Pulmonary artery endothelial cell (primary cell): Measurements from ENCODE around the gene MMS22L. TPM values are rescaled to one million over a fixed set of nuclear protein-coding genes. Genes with fewer than 3 reads are reported as not detected.

ENCODE experiments used
- DNase-seq: peaks from one replicate; pipeline ENCODE4 v3.0.0-alpha.2; 2011; ENCODE audit warnings: low read depth, low spot score
- total RNA-seq: library from RNA; depleted of rRNA; stranded (reverse); fragments of >200 nt; gene quantifications from 2 replicates; pipeline ENCODE4 v1.2.3, GENCODE V29; 2014

MMS22L gene
- total RNA-seq = 15.7 and 26.8 TPM in 2 replicates

GRCh38 chr6:97282726-97283617 is at the start of gene MMS22L:
Gene MMS22L (minus strand): TSS chr6:97283216. CDS start chr6:97282477, 739 bp downstream.
- peak; percentile 73 for DNase-seq

DNA sequence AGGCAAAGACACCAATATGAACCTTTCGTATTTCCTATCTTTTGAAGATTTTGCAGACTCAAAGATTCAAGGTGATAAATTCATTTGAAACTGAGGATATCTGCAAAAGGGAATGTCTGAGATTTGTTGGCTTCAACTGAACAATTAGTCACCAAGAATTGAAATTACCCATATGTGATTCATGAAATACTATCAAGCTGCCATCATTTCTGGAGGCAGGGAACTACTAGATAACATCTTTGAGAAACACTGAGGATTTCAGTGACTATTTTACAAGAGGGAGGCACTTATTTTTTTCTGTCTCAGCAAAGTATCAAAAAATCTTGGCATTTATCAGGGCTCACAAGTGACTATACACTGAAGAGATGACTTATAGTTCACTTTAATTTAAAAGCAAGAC is 39.8 kb upstream of the MMS22L start:
- DNase-seq = no peak

GRCh38 chr6:97322226-97322625 is 39.2 kb upstream of the MMS22L start:
- no peak for DNase-seq

DNA sequence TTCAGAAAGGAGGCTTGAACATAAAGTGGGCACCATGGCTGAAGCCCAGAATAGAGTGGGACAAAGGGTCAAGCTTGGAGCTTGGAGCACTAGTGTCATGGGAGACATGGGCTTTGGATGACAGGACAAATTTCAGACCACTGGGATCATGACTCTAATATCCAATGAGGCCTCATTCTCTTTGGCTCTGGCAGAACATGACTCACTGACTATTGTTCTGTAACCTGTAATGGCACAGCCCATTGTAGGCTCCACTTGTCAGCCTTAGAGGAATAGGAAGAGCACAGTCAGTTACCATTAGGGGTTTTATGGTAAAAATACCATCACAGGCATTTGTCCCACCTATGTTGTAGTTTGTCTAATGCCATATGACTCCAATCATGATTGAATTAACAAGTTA is 34.0 kb upstream of the MMS22L start:
- no peak for DNase-seq

- DNase-seq = no peak
Measured at GRCh38 chr6:97312241-97312640, 29.2 kb upstream of the MMS22L start.

GRCh38 chr6:97306544-97307320 is 23.7 kb upstream of the MMS22L start:
- no peak for DNase-seq

DNA sequence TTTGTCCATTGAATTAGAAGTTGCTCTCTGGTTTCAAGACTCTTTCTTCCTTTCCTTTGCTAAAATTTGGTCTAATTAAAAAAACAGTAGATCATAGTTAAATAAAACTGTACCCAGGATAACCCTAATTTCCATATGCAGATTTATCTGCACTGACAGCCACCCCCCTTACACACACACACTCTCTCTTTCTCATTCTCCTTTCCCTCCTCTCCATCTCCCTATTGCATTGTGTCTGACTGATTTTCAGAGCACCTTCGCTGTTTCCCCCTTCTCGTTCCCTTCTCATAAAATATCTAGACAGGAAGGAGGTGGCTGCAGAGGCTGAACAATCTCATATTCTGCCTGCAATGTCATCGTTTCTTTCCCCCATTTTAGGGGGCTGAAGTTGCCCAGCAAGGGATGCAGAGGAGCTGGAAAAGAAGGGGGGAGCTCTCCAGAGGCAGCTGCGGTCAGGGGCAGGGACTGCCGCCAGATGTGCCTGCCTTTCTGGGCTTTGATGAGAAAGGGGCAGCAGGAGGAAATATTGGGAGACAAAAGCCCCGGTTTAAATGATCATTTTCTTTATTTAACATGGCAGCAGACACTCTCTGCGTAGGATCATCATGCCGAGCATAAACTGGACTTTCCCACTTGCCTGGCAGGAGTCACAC is 22.5 kb upstream of the MMS22L start:
- DNase-seq = no peak

DNA sequence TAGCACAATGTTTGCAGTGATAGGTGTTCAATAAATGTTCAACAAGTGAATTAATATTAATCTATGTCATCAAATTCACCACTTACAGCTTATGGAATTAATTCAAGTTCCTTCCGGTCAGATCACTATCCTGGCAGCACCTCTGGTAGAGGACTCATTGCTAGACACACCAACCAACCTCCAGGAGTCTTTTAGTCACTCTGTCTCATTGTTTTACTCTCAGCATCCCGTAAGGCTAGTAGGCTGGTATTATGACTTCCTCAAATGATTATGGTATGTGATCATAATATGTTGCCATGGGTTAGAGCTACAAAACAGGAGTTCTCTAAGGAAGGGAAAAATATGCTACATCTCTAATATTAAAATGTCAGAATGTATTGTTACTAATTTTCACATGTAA is 21.7 kb upstream of the MMS22L start:
- no peak for DNase-seq

DNA sequence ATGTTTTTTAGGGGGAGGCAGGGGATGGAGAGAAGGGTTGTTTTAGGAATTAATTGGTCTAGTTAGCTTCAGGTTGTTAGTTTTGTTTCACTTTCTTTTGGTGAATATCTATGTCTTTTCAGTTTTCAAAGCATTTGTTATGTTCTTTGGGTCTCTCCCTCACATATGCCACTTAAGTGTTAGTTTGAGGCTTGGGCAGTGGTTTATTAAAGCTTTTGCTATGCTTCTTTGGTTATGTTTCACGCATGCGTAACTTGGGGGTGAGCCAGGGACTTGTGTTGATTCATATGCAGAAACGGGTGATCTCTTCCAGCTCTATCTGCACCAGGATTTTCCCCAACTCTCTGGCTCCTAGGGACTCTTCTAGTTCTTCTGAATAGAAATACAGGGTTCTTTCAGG is 11.4 kb upstream of the MMS22L start:
- DNase-seq = no peak

DNA sequence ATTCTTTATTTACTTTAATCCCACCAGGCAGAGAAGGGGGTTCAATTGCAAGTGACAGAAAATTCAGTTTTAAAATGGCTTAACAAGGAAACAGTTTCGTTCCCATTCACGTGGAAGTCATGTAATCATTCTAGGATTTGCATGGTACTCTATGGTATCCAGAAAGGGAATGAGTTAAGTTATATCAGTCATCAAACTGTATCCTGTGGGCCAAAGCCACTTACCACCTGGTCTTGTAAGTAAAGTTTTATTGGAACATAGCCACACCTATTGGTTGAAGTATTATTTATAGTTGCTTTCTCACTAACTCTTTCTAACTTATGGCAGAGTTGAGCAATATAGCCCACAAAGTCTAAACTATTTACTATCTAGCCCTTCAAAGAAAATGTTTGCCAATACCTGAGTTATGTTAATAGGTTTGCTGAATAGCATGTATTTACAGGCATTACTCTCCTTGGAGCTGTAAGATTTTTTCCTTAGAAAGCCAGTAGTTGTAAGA is 10.2 kb upstream of the MMS22L start:
- no peak for DNase-seq

DNA sequence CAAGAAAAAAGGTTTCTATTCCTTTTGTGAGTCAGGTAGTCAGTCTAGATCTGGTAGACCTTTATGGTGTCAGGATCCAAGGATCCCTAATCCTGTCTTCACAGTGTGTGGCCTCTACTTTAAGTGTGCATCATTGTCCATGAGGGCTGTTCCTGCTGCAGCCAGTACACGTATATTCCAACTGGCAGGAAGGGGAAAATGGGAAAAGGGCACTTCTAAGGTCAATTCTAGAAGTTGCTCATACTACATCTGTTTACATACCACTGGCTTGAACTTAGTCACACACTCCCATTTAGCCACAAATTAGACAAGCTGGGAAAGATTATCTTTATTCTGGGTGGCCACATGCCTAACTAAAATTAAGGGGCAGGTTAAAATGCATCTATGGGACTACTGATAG is 9.7 kb upstream of the MMS22L start:
- DNase-seq = no peak

GRCh38 chr6:97291896-97292295 is 8.9 kb upstream of the MMS22L start:
- DNase-seq = no peak

- DNase-seq = no peak
Measured at GRCh38 chr6:97289332-97289731, 6.3 kb upstream of the MMS22L start.

DNA sequence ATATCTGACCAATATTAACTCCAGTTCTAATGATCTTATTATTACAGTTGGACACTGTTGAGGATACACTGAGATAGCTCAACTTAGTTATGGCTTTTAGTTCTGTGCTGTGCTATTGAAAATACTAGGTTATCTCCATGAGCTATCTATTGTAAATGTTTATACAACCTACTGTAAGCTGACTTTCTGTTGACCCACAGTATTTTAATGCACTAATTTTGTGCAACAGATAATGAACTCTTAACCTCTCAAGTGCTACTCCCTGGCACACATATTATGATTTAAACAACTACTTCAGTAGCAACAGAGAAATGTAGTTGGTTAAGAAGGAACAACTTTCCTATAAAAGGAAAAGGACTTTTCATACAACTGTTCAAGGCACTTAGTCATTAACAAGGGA is 5.2 kb upstream of the MMS22L start:
- DNase-seq = no peak

DNA sequence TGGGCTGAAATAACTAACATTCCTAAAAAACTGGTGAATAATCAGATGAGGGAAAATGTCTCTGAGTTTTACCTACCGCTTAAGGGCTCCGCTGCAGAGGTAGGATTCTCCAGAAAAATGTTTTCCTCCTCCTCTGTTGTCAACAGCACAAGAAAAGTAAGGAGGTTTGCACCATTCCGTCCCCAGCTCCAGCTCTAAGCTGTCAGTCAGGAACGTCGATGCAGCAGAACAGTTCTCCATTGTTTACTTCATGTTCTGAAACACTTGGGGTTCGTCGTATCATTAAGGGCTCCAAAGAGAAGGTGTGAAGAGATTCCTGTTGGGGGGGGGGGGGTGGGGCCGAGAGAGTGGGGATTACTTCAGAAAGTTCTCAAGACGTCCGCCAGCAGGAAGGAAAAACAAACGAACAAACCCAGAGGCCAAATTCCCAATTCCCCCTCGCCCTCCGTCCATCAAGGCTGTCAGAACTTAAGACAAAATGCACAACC is 734 bp downstream of the MMS22L start:
- no peak for DNase-seq

GRCh38 chr6:97280766-97281165 is 2.2 kb downstream of the MMS22L start:
- no peak for DNase-seq

DNA sequence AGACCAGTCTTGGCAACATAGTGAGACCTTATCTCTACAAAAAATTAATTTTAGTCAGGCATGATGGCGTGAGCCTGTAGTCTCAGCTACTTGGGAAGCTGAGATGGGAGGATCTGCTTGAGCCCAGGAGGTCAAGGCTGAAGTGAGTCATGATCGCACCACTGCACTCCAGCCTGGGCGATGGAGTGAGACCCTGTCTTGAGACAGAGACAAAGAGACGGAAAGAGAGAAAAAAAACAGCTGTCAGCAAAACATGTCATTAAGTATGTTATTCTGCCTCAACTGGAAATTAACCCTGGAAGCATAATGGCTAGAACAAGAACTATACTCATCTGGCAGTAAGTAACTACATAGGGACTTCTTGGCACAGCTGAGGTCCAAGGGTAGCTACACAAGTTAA is 7.2 kb downstream of the MMS22L start:
- no peak for DNase-seq

DNA sequence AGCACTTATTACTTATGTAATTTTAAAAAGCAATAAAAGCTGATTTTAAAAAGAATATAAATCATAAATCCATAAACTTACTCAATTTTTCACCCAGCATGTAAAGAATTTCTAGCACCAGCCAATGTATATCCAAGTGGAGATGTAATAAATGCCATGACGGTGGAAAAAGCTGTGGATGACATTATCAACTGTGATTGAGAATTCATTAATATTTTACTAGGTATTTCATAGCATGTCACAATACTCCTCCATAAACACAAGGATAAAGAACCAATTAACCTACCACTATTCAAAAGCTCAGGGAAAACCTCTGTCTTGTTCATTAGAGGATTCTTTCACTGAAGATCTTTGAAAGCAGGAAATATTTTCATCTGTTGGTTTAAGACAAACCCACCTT is 13.2 kb downstream of the MMS22L start:
- DNase-seq = no peak

DNA sequence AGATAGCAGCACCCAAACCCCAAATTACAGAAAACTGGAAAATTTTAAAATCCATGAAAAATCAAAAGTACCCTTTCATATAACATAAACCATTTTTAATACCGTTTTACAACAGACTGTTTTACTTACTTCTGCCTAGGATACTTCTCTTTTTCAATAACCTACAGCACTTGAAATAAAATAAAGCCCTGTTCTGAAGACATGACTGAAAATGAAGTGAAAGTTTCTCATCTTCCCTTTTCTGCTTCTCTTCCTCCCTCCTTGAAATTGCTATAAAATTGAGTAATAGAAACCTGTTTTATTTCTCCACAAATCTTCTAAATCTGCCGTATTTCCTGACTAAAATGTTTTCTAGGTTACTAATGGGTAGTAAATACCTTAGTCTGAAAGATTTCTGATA is 20.3 kb downstream of the MMS22L start:
- no peak for DNase-seq

DNA sequence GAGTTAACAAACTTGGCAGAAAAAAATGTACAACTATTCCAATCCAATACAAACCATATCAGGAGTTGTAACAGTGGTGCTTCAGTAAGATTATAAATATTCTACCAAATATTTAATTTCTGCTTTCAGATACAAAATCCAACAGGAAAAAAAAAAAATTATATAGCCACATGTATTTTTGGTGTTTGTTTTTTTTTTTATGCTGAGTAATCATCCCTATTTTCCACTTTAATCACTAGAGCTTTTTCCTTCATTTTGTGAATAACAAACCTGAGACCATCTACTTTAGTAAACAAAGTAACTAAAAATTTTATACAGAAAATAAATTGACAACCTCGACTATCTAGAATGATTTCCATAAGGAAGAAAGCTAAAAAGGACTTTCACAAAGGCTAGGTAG is 36.2 kb downstream of the MMS22L start:
- no peak for DNase-seq

DNA sequence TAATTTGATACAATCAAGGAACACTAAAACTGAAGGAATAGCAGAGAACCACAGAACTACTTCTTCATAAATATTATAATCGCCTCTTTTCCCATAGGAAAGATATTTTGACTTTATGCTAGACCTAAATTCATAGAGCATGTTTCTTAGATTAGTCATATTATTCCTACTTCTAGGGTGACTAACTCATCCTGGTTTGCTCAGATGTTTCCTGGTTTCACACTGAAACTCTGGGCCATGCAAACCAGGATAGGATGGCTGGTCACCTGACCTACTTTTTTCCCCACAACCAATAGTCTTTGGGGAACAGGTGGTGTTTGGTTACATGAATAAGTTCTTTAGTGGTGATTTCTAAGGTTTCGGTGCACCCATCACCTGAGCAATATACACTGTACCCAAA is 42.8 kb downstream of the MMS22L start:
- peak; percentile 88 for DNase-seq

GRCh38 chr6:97231911-97232310 is 51.1 kb downstream of the MMS22L start:
- DNase-seq = no peak
